NCI-H1105 (cell line): Measurements from ENCODE around the gene MAF.

ENCODE experiments used
- DNase-seq: peaks from one replicate; lab custom pipeline; 2025; lab: John Stamatoyannopoulos, UW

The MAF gene

DNA sequence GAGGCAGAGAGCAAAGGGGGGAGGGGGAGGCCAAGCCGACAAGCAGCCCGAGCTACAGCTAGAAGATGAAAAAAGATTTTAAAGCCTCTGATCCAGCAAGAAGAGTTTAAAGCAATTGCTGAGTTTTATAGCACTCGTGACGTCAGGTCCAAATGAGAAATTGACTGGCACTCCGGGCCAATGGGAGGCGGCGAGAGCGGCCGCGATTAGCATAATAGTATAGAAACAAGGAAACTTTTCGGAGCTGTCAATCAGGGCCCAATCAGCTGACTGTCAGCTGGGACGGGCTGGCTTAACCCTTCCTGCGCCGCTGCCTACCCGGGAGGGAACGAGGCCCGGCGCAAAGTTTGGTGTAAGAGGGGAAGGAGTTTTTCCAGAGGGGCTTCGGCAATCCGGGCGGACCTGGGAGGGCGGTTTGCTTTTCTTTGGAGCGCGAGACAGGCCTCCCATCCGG lies at the start of gene MAF:
MAF (minus strand) TSS at position 100 of the 454 bp plus-strand sequence. CDS start 835 bp downstream, outside the sequence.
- DNase-seq, result peak; percentile 87

DNA sequence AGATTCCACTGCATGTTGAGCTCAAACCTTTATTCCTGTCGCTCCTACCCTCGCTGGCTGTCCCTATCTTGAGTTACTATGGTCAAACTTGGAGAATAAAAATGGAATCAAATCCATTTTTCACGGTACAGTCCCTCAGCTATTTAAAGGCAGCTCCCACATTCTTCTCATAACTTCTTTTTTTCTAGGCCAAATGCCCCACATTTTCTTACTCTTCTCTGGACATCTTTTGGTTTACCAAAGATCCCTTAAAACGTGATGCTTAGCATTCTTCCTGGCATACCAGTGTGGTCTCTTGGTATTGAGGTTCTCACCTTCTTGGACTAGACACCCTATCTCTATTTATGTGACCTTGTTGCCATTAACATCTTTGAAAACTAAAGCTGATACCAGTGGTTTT lies 48.3 kb upstream of the MAF start:
- DNase-seq, result no peak

- DNase-seq, result no peak
These were observed 47.0 kb upstream of the MAF start for GRCh38 chr16:79647586-79647985.

GRCh38 chr16:79645701-79646100 lies 45.2 kb upstream of the MAF start:
- DNase-seq, result no peak

DNA sequence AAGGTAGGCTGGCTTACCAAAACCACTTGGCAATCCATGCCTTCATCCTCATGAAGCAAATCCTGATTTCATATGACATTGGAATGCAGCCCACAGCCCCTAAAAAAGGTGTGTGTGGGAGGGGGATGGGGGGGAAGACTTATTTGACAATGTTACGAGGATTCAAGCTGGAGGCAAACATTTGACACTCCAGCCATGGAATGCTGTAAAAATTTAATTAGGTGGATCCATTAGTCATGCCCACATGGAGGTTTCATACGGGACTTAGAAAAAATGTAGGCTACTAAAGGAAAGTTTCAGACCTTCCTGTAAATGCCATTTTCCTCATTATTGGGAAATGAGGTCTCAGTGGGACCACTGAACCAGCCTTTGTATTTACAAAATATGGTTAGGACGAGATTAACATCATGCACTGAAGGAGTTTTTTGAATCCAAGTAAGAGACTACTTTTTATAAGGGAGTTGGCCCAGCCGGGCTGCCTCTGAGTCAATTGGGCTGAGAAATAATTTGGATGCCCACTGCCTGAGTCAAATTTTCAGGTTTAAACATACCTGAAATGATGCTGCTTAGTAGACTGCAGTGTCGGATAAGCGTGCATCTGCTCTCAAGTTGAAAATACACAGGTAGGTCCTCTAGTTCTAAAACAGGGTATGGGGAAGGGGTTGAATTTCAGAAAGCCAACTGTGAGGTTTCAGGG lies 44.6 kb upstream of the MAF start:
- DNase-seq, result no peak

- DNase-seq, result no peak
These were observed 42.1 kb upstream of the MAF start for GRCh38 chr16:79642652-79643051.

DNA sequence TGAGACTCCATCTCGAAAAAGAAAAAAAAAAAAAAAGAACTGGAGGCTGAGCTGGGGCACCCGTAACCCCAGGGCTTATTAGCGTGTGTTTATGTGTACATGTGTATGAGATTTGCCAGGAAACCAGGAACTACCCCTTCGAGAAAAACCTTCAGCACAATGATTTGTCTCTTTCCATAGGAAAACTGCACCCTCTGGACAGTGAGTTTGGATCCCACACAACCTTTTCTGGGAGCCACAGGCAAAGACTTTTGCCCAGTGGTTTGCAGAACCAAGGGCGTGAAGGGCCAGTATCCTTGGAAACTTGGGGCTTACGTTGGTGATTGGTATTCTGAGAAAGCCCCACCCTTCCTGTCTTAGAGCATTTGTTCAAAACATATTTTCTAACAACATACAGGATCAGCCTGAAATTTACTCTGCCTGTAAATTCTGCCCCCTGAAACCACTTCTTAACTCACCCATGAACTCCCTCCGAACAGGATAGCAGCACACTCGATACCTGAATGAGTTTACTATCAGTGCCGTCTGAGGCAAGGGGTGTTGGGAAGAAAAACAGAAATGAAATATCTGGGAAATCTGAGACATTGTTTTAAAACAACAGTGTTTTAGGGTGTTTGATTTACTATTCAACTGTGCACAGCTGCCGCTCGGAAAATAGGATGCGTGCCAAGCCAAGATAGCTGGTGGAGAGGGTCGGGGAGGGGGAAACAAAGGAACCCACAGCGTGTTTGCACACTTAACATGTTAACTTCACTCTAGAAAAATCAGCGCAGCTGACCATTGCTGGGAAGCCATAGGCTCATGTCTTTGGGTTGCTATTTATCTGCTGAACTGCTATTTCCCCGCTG lies 40.2 kb upstream of the MAF start:
- DNase-seq, result peak; percentile 41

- no peak for DNase-seq
These were observed 39.2 kb upstream of the MAF start for GRCh38 chr16:79639576-79640311.

- no peak for DNase-seq
These were observed 37.8 kb upstream of the MAF start for GRCh38 chr16:79638386-79638785.

- DNase-seq, result no peak
These were observed 35.0 kb upstream of the MAF start for GRCh38 chr16:79635488-79635887.

DNA sequence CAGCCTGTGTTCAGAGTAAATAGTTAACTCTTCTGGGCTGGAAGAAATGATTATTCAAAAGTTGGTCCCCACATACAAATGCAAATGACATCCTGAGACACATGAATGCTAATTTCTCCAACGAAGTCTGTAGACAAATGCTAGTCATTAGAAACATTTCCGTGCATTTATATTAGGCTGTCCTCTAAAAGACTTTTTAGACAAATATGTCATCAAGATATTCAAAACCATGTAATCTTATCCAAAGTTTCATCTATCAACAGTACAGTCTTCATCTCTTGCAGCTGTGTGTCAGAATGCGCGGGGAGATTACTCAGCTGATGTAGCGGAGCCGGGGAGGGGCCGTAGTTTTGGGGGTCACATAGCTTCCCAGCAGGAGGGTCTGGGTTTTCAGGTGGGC lies 33.8 kb upstream of the MAF start:
- no peak for DNase-seq

- DNase-seq, result no peak
These were observed 31.8 kb upstream of the MAF start for GRCh38 chr16:79632289-79632688.

- no peak for DNase-seq
These were observed 28.5 kb upstream of the MAF start for GRCh38 chr16:79628988-79629387.

DNA sequence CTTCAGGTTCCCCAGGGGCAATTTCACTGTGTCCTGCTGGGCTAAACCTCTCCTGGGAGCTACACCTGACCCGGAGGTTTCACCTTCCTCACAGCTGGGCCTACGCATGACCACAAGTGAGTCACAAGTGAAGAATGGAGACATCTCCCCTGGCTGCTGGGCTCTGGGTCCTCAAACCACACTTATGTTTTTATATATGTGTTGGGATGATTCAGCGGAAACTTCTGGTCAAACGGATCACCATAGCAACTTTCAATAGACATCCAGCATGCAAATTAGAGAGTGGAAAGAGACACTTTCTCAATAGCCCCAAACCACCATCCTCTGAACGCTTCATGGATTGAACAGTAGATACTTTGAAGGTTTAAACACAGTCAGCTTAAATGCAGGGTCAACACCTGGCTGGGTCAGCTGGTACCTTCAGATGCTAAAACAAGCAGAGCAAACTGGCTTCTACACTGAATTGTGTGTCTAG lies 28.0 kb upstream of the MAF start:
- no peak for DNase-seq

GRCh38 chr16:79627092-79627491 lies 26.6 kb upstream of the MAF start:
- no peak for DNase-seq

- DNase-seq, result no peak
These were observed 25.2 kb upstream of the MAF start for GRCh38 chr16:79625738-79626137.

DNA sequence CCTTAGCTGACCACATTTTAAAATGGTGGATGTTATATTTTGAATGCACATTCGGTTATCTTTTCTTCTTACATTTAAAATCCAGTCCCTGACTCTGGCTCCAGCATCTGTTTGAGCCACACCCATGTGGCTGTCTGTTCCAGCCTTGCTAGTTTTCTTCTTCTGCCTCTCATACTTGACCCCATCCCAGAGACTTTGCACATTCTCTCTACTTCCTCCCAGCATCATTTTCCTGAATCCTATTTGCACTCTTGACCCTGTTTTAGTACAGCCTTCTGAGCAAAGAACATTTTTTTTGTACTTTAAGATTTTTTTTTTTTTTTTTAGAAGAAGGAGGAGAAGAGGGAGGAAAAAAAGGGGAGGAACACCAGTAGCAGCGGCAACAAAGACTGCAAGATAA lies 23.3 kb upstream of the MAF start:
- no peak for DNase-seq

GRCh38 chr16:79623062-79623461 lies 22.5 kb upstream of the MAF start:
- DNase-seq, result no peak

GRCh38 chr16:79621027-79621426 lies 20.5 kb upstream of the MAF start:
- DNase-seq, result no peak

DNA sequence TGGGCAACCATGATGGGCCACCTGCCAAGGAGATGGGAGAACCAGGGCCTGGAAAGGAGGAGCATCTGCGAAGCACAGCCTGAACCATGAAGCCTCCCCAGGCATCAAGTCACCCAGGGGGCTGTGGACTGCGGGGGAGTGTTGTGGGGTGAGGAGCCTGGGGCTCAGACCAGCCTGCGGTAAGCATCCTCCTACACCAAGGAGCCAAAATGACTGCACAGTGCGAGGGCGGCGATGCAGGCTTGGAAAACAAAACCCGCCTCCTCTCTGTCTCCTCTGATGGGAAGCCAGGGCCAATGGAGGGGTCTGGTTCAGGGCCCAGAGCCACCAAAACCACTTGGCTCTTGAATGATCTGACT lies 18.1 kb upstream of the MAF start:
- no peak for DNase-seq

DNA sequence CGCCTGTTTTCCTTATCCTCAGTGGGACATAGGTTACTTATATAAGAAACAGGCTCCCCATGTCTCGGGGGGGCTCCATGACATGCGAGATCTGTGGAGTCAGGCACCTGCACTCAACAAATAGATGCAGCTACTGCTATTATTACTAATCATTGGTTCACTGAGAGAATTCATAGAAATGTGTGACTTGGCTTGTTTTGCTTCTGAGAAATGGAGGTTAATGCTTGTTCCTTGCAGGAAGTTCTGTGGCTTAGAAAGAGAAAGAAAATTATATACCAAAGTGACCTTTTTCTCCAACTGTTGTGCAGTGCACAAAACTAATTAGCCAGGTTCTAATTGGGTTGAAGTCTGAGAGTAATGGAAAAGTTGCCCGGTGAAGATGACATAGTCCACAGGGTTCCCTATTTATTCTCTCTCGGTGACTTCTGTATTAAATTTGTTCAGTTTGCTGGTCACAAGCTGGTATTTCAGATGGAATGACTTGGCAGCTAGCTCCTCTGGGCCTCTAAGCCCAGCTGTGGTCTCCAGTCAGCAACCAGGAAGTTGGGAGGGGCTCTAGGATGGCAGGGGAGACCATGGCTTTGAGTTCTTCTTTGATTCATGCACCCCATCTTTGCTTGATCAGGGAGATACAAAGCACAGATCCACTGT lies 17.6 kb upstream of the MAF start:
- no peak for DNase-seq

DNA sequence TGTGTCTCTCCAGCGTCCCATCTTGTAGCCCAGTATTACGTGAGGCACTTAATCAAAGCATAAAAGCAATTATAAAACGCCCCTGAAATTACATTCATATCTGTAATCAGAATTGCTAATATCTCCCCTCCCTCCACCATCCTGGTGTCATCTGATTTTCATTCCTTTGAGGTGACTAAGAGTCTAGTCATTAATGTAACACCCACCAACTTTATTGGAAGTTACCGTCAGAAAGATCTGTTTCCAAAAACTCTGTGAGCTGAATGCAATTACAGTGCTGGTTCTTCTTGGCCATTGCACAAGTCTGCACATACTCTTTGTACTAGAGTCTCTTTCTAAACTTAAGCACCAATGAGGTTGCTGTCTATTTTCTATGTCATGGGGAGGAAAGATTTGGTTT lies 12.5 kb upstream of the MAF start:
- DNase-seq, result no peak
